Endodermal cell (in vitro differentiated cells): ENCODE data around the gene PI16. TPM values are rescaled to one million over a fixed set of nuclear protein-coding genes. Genes with fewer than 3 reads are reported as not detected.

Experiments
- DNase-seq: peaks from one replicate; pipeline ENCODE4 v3.0.0-alpha.2; 2017
- H3K27ac ChIP-seq: 2 replicates; pipeline ENCODE4 v1.5.1; 2013; ENCODE audit warnings: mild to moderate bottlenecking, low read depth, low read length, moderate library complexity
- H3K27me3 ChIP-seq: 2 replicates; pipeline ENCODE4 v1.6.1; 2013; ENCODE audit warnings: mild to moderate bottlenecking, low read length, moderate library complexity; ENCODE audit not compliant: insufficient read depth, control insufficient read depth, poor library complexity, severe bottlenecking
- H3K36me3 ChIP-seq: 2 replicates; pipeline ENCODE4 v1.7.0; 2013; ENCODE audit warnings: mild to moderate bottlenecking, low read length, moderate library complexity; ENCODE audit not compliant: control insufficient read depth, insufficient read depth
- H3K4me1 ChIP-seq: one replicate; pipeline ENCODE4 v1.7.0; 2013; ENCODE audit warnings: low read length; ENCODE audit not compliant: control insufficient read depth, insufficient read depth
- H3K4me3 ChIP-seq: 2 replicates; pipeline ENCODE4 v1.5.1; 2013; ENCODE audit warnings: mild to moderate bottlenecking, low read length, moderate library complexity
- H3K9ac ChIP-seq: 2 replicates; pipeline ENCODE4 v1.6.1; 2013; ENCODE audit warnings: mild to moderate bottlenecking, low read length, moderate library complexity; ENCODE audit not compliant: poor library complexity, severe bottlenecking; ENCODE audit errors: extremely low read depth
- H3K9me3 ChIP-seq: 2 replicates; pipeline ENCODE4 v1.6.1; 2013; ENCODE audit warnings: mild to moderate bottlenecking, low read length, moderate library complexity; ENCODE audit not compliant: control insufficient read depth
- H3K27ac Mint-ChIP-seq: 2 replicates; pipeline ENCODE4 v1.8.0; 2020; ENCODE audit warnings: mixed read lengths
- H3K27me3 Mint-ChIP-seq: 2 replicates; pipeline ENCODE4 v1.8.0; 2021; ENCODE audit warnings: mild to moderate bottlenecking, mixed read lengths; ENCODE audit not compliant: insufficient read depth
- H3K36me3 Mint-ChIP-seq: 2 replicates; pipeline ENCODE4 v1.8.0; 2020; ENCODE audit warnings: low read depth, mixed read lengths
- H3K4me1 Mint-ChIP-seq: 2 replicates; pipeline ENCODE4 v1.8.0; 2020; ENCODE audit warnings: mixed read lengths
- H3K4me3 Mint-ChIP-seq: 2 replicates; pipeline ENCODE4 v1.8.0; 2020; ENCODE audit warnings: mild to moderate bottlenecking, moderate library complexity, mixed read lengths
- H3K9me3 Mint-ChIP-seq: 2 replicates; pipeline ENCODE4 v1.8.0; 2020; ENCODE audit warnings: mild to moderate bottlenecking, mixed read lengths
- CTCF ChIP-seq: fragments of 200-600 bp; sonication (generic); conservative IDR thresholded peaks from 2 replicates; pipeline ENCODE4 v1.5.0; 2021; ENCODE audit warnings: antibody characterized with exemption, mild to moderate bottlenecking
- WGBS, 2 experiments: methylation state at CpG; one replicate each; pipeline versions ENCODE4 v1.1.5 to v1.1.7; 2013; ENCODE audit warnings: missing lambda C conversion rate in 2 of 2, mixed read lengths in 1 of 2; ENCODE audit not compliant: insufficient coverage in 1 of 2, insufficient read length in 1 of 2; 5-methylcytosine and 5-hydroxymethylcytosine counted together
- total RNA-seq, 2 donors: library from RNA; stranded (reverse); fragmentation: NEBNext Ultra II Directional in 1 of 2; extraction: Animal tissue kit (Norgen Biotek cat#: 25700) in 1 of 2; gene quantifications; 2 replicates in 1 of 2; 3 replicates in 1 of 2; pipeline ENCODE4 v1.2.1, GENCODE V29; 2021

Gene PI16
- total RNA-seq, 2 donors from 2014 or later, result not detected

- Histone ChIP-seq H3K36me3 (peaks cover 44% of the 10 kb centered on the region), H3K9ac (no peak overlapping the region), H3K4me3 (peak overlapping the region; percentile 99), H3K9me3 (no peaks in the 10 kb centered on the region), H3K27me3 (no peaks in the 10 kb centered on the region), H3K27ac (no peak overlapping the region), H3K4me1 (peaks cover 3% of the 10 kb centered on the region)
- Mint-ChIP-seq H3K27me3 (no peaks in the 10 kb centered on the region), H3K27ac (no peak overlapping the region), H3K4me1 (peaks cover 19% of the 10 kb centered on the region), H3K9me3 (no peaks in the 10 kb centered on the region), H3K4me3 (no peak overlapping the region), H3K36me3 (peaks cover 17% of the 10 kb centered on the region)
- WGBS, 2 experiments, result 84 to 92% methylated on average over 3 of the region's 3 CpGs
- no peak for TF ChIP-seq CTCF
- DNase-seq, result no peak
Observed at GRCh38 chr6:36983538-36983937, 29.0 kb downstream of the PI16 start.

- Mint-ChIP-seq H3K4me1 (peaks cover 19% of the 10 kb centered on the region), H3K27ac (no peak overlapping the region), H3K27me3 (peaks cover 3% of the 10 kb centered on the region), H3K9me3 (no peaks in the 10 kb centered on the region), H3K36me3 (peaks cover 10% of the 10 kb centered on the region), H3K4me3 (no peak overlapping the region)
- H3K9me3 ChIP-seq, result no peaks in the 10 kb centered on the region
- no peak for TF ChIP-seq CTCF
- H3K36me3 ChIP-seq, result peaks cover 31% of the 10 kb centered on the region
- H3K27me3 ChIP-seq, result no peaks in the 10 kb centered on the region
- H3K9ac ChIP-seq, result peak overlapping the region; percentile 89
- peak overlapping the region; percentile 36 for H3K27ac ChIP-seq
- peak; percentile 84 for DNase-seq
- peaks cover 3% of the 10 kb centered on the region for H3K4me1 ChIP-seq
- H3K4me3 ChIP-seq, result peak overlapping the region; percentile 99
- WGBS, 2 experiments, result 6 to 16% methylated on average over 13 to 19 of the region's 19 CpGs
Observed at GRCh38 chr6:36984581-36985416, 30.3 kb downstream of the PI16 start.

- WGBS, 2 experiments, result 0% methylated on average over 5 to 15 of the region's 15 CpGs
- Histone ChIP-seq H3K36me3 (peaks cover 25% of the 10 kb centered on the region), H3K9ac (peak overlapping the region; percentile 89), H3K4me3 (peak overlapping the region; percentile 99), H3K27me3 (no peaks in the 10 kb centered on the region), H3K27ac (peak overlapping the region; percentile 62), H3K9me3 (no peaks in the 10 kb centered on the region), H3K4me1 (peaks cover 3% of the 10 kb centered on the region)
- H3K27ac Mint-ChIP-seq, result no peak overlapping the region
- peaks cover 3% of the 10 kb centered on the region for H3K27me3 Mint-ChIP-seq
- H3K36me3 Mint-ChIP-seq, result peaks cover 8% of the 10 kb centered on the region
- no peaks in the 10 kb centered on the region for H3K9me3 Mint-ChIP-seq
- H3K4me1 Mint-ChIP-seq, result peaks cover 19% of the 10 kb centered on the region
- DNase-seq, result no peak
- TF ChIP-seq CTCF, result no peak
- no peak overlapping the region for H3K4me3 Mint-ChIP-seq
Observed at GRCh38 chr6:36985417-36985807, 30.9 kb downstream of the PI16 start.
